Activated T-helper 17 cell treated with anti-CD3 and anti-CD28 coated beads, Interleukin-2, amount 50 U/mL, for 72 hours (primary cell): ENCODE measurements around the gene AIG1. TPM values are rescaled to one million over a fixed set of nuclear protein-coding genes. Genes with fewer than 3 reads are reported as not detected.
"Not testable (repeated sequence)": the region's sequence is repeated elsewhere in the genome, so short reads cannot be mapped to it uniquely, and the experiment has no call there.

ENCODE experiments used
- ATAC-seq: fragments of 150-1000 bp; cut with Tn5 transposase; replicated peaks from 2 replicates; pipeline ENCODE4 v1.10.0; 2021; ENCODE audit warnings: mild to moderate bottlenecking, moderate library complexity
- H3K27ac Mint-ChIP-seq: one replicate; pipeline ENCODE4 v1.8.0; 2022; ENCODE audit warnings: mixed read lengths
- H3K27me3 Mint-ChIP-seq: one replicate; pipeline ENCODE4 v1.8.0; 2022; ENCODE audit warnings: mixed read lengths
- H3K36me3 Mint-ChIP-seq: one replicate; pipeline ENCODE4 v1.8.0; 2022; ENCODE audit warnings: low read depth, mild to moderate bottlenecking, mixed read lengths
- H3K4me1 Mint-ChIP-seq: one replicate; pipeline ENCODE4 v1.8.0; 2022; ENCODE audit warnings: mixed read lengths
- H3K4me3 Mint-ChIP-seq: one replicate; pipeline ENCODE4 v1.8.0; 2022; ENCODE audit warnings: mild to moderate bottlenecking, mixed read lengths
- H3K9me3 Mint-ChIP-seq: one replicate; pipeline ENCODE4 v1.8.0; 2022; ENCODE audit warnings: mixed read lengths
- total RNA-seq, 2 donors: library from RNA; stranded (reverse); gene quantifications; one replicate each; pipeline ENCODE4 v1.2.3, GENCODE V29; 2022

The AIG1 gene, protein sequence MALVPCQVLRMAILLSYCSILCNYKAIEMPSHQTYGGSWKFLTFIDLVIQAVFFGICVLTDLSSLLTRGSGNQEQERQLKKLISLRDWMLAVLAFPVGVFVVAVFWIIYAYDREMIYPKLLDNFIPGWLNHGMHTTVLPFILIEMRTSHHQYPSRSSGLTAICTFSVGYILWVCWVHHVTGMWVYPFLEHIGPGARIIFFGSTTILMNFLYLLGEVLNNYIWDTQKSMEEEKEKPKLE
- total RNA-seq: 10 to 100 TPM; 12.0 to 18.1 TPM

DNA sequence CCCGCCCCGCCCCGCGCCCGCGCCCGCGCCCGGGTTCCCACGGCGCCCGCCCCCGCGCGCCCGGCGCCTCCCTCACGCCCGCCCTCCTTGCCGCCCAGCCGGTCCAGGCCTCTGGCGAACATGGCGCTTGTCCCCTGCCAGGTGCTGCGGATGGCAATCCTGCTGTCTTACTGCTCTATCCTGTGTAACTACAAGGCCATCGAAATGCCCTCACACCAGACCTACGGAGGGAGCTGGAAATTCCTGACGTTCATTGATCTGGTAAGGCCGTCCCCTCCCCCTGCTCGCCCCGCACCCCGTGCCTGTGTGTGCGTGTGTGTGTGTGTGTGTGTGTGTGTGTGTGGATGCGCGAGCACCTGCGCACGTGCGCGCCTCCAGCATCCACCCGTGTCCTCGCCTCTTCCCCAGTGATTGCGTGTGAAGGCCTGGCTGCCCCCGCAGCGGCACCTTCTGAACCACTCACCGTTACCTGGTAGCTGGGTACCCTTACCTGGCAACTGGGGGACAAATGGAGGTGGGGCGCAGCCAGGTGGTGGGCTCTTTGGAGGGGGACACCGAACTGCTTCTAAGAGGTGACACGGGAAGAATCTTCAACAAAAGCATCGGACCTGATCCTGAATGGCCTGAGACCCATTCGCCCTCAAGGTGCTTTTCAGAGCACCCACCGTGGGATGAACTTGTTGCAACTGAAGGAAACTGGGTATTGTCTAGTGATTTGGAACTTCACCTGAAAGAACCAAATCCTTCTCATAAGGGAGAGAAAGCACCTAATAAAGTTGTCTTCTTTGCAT, at the start of gene AIG1:
Gene AIG1 (plus strand): TSS at position 84 of the 791 bp plus-strand sequence. CDS start 37 bp downstream, at position 121.
- Mint-ChIP-seq H3K27me3 (no peaks in the 10 kb centered on the region), H3K36me3 (peaks cover 9% of the 10 kb centered on the region), H3K4me3 (peak within 1 kb of the TSS; percentile 89), H3K4me1 (peaks cover 9% of the 10 kb centered on the region), H3K27ac (peak within 1 kb of the TSS; percentile 91), H3K9me3 (no peaks in the 10 kb centered on the region)
- ATAC-seq: peak; percentile 66

DNA sequence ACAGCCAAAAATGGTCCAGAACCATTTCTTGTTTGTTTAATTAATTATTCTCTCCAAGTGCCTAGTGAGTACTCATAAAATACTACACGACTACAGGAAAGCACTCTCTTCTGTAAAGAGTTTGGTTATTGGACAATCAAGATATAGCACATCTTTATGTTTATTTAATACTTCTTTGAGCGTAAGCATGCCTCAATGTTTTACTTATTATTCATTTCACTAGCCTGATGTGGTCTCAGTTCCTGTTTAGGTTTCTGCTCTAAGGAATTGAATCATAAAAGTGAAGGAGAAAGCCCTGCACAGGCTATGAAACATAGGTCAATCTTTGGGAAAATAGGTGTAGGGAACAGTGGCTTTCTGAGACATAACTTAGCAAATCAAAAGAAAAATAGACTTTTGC, 45.9 kb upstream of the AIG1 start:
- H3K9me3 Mint-ChIP-seq: no peaks in the 10 kb centered on the region
- H3K4me1 Mint-ChIP-seq: no peaks in the 10 kb centered on the region
- no peak overlapping the region for H3K4me3 Mint-ChIP-seq
- no peaks in the 10 kb centered on the region for H3K36me3 Mint-ChIP-seq
- peak; percentile 71 for ATAC-seq
- H3K27me3 Mint-ChIP-seq: no peaks in the 10 kb centered on the region
- no peak overlapping the region for H3K27ac Mint-ChIP-seq

DNA sequence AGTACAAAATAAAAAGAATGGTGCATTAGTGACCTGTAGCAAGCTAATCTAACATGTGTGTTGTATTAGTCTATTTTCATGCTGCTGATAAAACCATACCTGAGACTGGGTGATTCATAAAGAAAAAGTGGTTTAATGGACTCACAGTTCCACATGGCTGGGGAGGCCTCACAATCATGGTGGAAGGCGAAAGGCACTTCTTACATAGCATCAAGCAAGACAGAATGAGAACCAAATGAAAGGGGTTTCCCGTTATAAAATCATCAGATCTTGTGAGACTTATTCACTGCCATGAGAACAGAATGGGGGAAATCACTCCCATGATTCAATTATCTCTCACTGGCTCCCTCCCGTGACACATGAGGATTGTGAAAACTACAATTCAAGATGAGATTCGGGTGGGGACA, 45.4 kb upstream of the AIG1 start:
- H3K27me3 Mint-ChIP-seq: no peaks in the 10 kb centered on the region
- H3K27ac Mint-ChIP-seq: no peak overlapping the region
- H3K9me3 Mint-ChIP-seq: no peaks in the 10 kb centered on the region
- no peaks in the 10 kb centered on the region for H3K4me1 Mint-ChIP-seq
- no peaks in the 10 kb centered on the region for H3K36me3 Mint-ChIP-seq
- peak; percentile 91 for ATAC-seq
- H3K4me3 Mint-ChIP-seq: no peak overlapping the region

GRCh38 chr6:143018955-143019354, 41.7 kb upstream of the AIG1 start:
- Mint-ChIP-seq H3K9me3 (peaks cover 4% of the 10 kb centered on the region), H3K36me3 (no peaks in the 10 kb centered on the region), H3K4me3 (no peak overlapping the region), H3K27me3 (no peaks in the 10 kb centered on the region), H3K4me1 (no peaks in the 10 kb centered on the region), H3K27ac (no peak overlapping the region)
- no peak for ATAC-seq

DNA sequence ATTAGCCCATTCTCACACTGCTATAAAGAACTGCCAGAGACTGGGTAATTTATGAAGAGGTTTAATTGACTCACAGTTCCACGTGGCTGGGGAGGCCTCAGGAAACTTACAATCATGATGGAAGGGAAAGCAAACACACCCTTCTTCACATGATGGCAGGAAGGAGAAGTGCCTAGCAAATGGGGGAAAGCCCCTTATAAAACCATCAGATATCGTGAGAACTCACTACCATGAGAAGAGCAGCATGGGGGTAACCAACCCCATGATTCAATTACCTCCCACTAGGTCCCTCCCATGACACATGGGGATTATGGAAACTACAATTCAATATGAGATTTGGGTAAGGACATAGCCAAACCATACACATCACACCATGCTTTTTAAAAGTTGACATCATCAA, 39.8 kb upstream of the AIG1 start:
- not testable (repeated sequence) for H3K9me3 Mint-ChIP-seq, H3K4me1 Mint-ChIP-seq, H3K4me3 Mint-ChIP-seq, H3K27me3 Mint-ChIP-seq, H3K27ac Mint-ChIP-seq, H3K36me3 Mint-ChIP-seq
- peak; percentile 66 for ATAC-seq

GRCh38 chr6:143021543-143021942, 39.1 kb upstream of the AIG1 start:
- H3K27me3 Mint-ChIP-seq: no peaks in the 10 kb centered on the region
- no peaks in the 10 kb centered on the region for H3K4me1 Mint-ChIP-seq
- no peaks in the 10 kb centered on the region for H3K36me3 Mint-ChIP-seq
- ATAC-seq: no peak
- H3K9me3 Mint-ChIP-seq: peaks cover 4% of the 10 kb centered on the region
- no peak overlapping the region for H3K4me3 Mint-ChIP-seq
- no peak overlapping the region for H3K27ac Mint-ChIP-seq

GRCh38 chr6:143022587-143022986, 38.1 kb upstream of the AIG1 start:
- no peaks in the 10 kb centered on the region for H3K36me3 Mint-ChIP-seq
- no peak for ATAC-seq
- no peak overlapping the region for H3K27ac Mint-ChIP-seq
- peaks cover 4% of the 10 kb centered on the region for H3K9me3 Mint-ChIP-seq
- no peak overlapping the region for H3K4me3 Mint-ChIP-seq
- H3K27me3 Mint-ChIP-seq: no peaks in the 10 kb centered on the region
- peaks cover 4% of the 10 kb centered on the region for H3K4me1 Mint-ChIP-seq

DNA sequence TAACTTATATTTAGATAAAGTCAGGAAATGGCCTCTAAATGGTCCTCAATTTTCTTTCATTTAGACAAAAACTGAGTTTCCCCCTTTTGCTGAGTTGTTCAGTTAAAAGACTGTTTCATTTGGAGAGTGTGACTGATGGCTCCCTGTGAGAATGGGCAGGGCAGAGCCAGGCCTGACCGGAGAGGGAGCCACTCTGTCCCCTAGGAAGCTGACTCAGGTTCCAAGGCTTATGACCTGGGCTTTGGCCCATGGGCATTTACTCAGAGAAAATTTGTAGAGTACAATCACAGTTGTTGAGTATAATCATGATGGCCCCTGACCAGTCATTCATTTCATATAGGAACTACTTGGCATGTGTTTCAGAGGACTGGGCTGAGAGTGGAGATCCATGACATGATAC, 37.0 kb upstream of the AIG1 start:
- ATAC-seq: no peak
- H3K4me3 Mint-ChIP-seq: no peak overlapping the region
- H3K4me1 Mint-ChIP-seq: peaks cover 4% of the 10 kb centered on the region
- H3K9me3 Mint-ChIP-seq: peaks cover 4% of the 10 kb centered on the region
- H3K27ac Mint-ChIP-seq: no peak overlapping the region
- H3K27me3 Mint-ChIP-seq: no peaks in the 10 kb centered on the region
- no peaks in the 10 kb centered on the region for H3K36me3 Mint-ChIP-seq

GRCh38 chr6:143024977-143025376, 35.7 kb upstream of the AIG1 start:
- Mint-ChIP-seq H3K27ac (no peak overlapping the region), H3K27me3 (no peaks in the 10 kb centered on the region), H3K9me3 (peaks cover 4% of the 10 kb centered on the region), H3K4me3 (no peak overlapping the region), H3K36me3 (no peaks in the 10 kb centered on the region), H3K4me1 (peaks cover 4% of the 10 kb centered on the region)
- ATAC-seq: no peak

DNA sequence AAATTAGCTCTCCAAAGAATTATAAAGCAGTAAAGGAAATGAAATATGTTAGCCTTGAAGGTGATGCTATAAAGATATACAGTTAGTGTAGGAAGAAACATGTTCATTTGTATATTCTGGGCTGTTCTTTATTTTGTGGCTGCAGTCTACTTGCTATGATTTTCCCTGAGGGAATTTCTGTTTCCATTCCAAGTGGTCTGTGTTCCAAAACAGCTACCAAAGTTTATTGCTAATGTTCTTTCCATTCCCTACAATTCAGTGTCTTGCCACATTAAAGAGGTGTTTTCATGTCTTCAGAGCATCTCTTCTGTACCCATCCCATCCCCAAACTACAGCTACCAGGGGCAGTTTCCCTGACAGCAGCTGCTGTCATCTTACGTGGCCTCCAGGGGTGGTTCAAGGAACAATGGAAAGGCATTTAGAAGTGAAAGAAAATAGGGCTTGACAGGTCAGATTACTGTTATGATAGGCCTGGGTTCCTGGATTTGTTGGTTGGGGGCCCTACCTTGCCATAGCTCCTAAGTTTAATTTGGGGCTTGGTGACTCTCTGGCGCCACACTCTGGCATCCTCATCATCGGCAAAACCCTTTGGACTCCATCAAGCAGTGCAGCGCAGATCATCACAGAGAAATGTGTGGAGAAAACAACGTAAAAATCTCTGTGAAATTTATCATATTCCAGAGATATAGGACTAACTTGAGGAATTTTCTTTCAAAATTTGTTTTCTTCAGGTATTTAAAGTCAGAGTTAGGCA, 33.8 kb upstream of the AIG1 start:
- no peaks in the 10 kb centered on the region for H3K9me3 Mint-ChIP-seq
- no peaks in the 10 kb centered on the region for H3K36me3 Mint-ChIP-seq
- no peaks in the 10 kb centered on the region for H3K27me3 Mint-ChIP-seq
- H3K4me1 Mint-ChIP-seq: peaks cover 4% of the 10 kb centered on the region
- H3K27ac Mint-ChIP-seq: peak overlapping the region; percentile 37
- ATAC-seq: peak; percentile 69
- no peak overlapping the region for H3K4me3 Mint-ChIP-seq

DNA sequence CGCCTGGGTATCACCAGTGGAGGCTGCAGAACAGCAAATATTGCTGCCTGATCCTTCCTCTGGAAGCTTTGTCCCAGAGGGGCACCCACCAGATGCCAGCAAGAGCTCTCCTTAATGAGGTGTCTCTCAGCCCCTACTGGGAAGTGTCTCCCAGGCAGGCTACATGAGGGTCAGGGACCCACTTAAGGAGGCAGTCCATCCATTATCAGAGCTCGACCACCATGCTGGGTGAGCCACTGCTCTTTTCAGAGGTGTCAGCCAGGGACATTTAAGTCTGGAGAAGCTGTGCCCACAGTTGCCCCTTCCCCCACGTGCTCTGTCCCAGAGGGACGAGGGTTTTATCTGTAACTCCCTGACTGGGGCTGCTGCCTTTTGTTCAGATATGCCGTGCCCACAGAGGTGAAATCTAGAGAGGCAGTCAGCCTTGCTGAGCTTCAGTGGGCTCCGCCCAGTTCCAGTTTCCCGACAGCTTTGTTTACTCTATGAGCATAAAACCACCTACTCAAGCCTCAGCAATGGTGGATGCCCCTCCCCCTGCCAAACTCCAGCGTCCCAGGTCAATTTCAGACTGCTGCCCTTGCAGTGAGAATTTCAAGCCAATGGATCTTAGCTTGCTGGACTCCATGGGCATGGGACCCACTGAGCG, 25.9 kb upstream of the AIG1 start:
- Mint-ChIP-seq H3K4me1 (no peaks in the 10 kb centered on the region), H3K27me3 (peaks cover 13% of the 10 kb centered on the region), H3K4me3 (no peak overlapping the region), H3K27ac (no peak overlapping the region), H3K9me3 (no peaks in the 10 kb centered on the region), H3K36me3 (no peaks in the 10 kb centered on the region)
- peak; percentile 46 for ATAC-seq

DNA sequence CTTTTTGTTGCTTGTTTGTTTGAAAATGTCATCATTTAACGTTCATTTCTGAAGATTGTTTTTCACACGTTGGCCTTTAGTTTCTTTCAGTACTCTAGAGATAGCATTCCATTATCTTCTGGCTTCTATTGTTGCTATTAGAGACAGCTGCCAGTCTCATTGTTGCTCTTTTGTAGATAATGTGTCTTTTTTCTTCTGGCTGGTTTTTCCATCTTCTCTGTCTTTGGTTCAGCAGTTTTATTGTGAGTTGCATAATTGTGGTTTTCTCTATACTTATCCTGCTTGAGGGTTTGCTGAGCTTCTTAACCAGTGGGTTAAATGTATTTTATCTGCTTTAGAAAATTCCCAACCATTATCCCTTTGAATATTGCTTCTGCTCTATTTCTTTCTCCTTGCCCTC, 23.2 kb upstream of the AIG1 start:
- Mint-ChIP-seq H3K27ac (no peak overlapping the region), H3K9me3 (no peaks in the 10 kb centered on the region)

DNA sequence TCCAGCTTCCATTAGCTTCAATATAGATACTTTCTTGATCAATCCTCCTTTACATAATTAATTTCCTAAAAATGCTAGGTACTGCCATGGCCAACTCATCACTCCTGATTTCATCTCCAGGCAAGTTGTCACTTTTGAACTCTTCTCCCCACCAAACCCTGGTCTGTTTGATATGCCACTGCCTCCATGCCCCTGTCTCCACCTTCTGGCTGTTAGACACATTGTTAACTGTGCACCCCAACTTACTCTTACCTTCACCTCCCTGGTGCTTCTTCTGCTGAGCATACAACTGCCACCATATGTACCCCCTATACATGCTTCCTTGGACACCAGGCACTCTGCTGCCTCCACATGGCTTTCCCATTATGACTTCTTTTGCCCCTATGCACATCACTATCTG, 21.9 kb upstream of the AIG1 start:
- Mint-ChIP-seq H3K27ac (no peak overlapping the region), H3K27me3 (peaks cover 29% of the 10 kb centered on the region), H3K9me3 (no peaks in the 10 kb centered on the region), H3K4me3 (no peak overlapping the region), H3K36me3 (no peaks in the 10 kb centered on the region), H3K4me1 (no peaks in the 10 kb centered on the region)
- ATAC-seq: no peak

More for the DNA sequence above, 23.2 kb upstream of the AIG1 start:
- no peak for ATAC-seq
- no peak overlapping the region for H3K4me3 Mint-ChIP-seq
- no peaks in the 10 kb centered on the region for H3K4me1 Mint-ChIP-seq
- H3K36me3 Mint-ChIP-seq: no peaks in the 10 kb centered on the region
- peaks cover 20% of the 10 kb centered on the region for H3K27me3 Mint-ChIP-seq

DNA sequence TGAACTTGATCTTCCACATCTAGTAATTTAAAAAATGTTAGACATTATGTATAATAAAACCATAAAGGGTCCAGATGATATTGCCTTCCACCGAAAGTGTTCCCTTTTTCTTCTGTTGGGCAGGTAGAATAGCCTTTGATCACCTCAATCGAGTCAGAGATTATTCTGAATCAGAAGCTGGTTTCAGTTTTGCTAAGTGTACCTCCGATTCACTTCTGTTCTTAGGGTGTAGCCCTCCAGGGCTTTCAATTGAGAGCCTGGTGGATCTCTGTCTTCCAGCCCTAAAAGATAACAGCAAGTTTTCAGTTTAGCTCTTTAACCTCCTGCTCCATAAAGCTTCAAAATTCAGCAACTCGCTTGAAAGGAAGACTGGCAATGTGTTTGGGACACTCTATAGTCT, 21.1 kb upstream of the AIG1 start:
- Mint-ChIP-seq H3K27ac (no peak overlapping the region), H3K36me3 (no peaks in the 10 kb centered on the region), H3K4me1 (no peaks in the 10 kb centered on the region), H3K9me3 (no peaks in the 10 kb centered on the region), H3K27me3 (peaks cover 34% of the 10 kb centered on the region), H3K4me3 (peak overlapping the region; percentile 11)
- peak; percentile 99 for ATAC-seq
